Natural killer cell treated with Interleukin-12 subunit alpha and Interleukin-12 subunit beta and Interleukin-15 and Interleukin-18, amount 100 ng/mL, for 72 hours (primary cell): ENCODE data around the gene C5orf22. TPM values are rescaled to one million over a fixed set of nuclear protein-coding genes. Genes with fewer than 3 reads are reported as not detected.
"Not testable (repeated sequence)": the region's sequence is repeated elsewhere in the genome, so short reads cannot be mapped to it uniquely, and the experiment has no call there.

Source experiments
- ATAC-seq, 2 donors: fragments of 150-1000 bp; cut with Tn5 transposase in 1 of 2; sonication (Bioruptor Pico), chemical (Tn5 transposase) in 1 of 2; 2 replicates each; pipeline ENCODE4 v1.10.0; 2021
- DNase-seq: peaks from one replicate; pipeline ENCODE4 v3.0.0; 2022; ENCODE audit warnings: low spot score
- H3K27ac Mint-ChIP-seq, 2 donors: 1 replicate in 1 of 2; 2 replicates in 1 of 2; pipeline ENCODE4 v1.8.0; 2022; ENCODE audit warnings: mixed read lengths in 2 of 2, mild to moderate bottlenecking in 1 of 2, moderate library complexity in 1 of 2
- H3K27me3 Mint-ChIP-seq, 2 donors: 1 replicate in 1 of 2; 2 replicates in 1 of 2; pipeline ENCODE4 v1.8.0; 2022; ENCODE audit warnings: mixed read lengths in 2 of 2
- H3K36me3 Mint-ChIP-seq: one replicate; pipeline ENCODE4 v1.8.0; 2022; ENCODE audit warnings: mixed read lengths
- H3K4me1 Mint-ChIP-seq, 2 donors: 1 replicate in 1 of 2; 2 replicates in 1 of 2; pipeline ENCODE4 v1.8.0; 2022; ENCODE audit warnings: low read depth in 2 of 2, mixed read lengths in 2 of 2, mild to moderate bottlenecking in 1 of 2
- H3K4me3 Mint-ChIP-seq: one replicate; pipeline ENCODE4 v1.8.0; 2022; ENCODE audit warnings: mixed read lengths
- H3K9me3 Mint-ChIP-seq: 2 replicates; pipeline ENCODE4 v1.8.0; 2022; ENCODE audit warnings: mixed read lengths
- total RNA-seq, 2 donors: library from RNA; stranded (reverse); gene quantifications; one replicate each; pipeline ENCODE4 v1.2.3, GENCODE V29; 2022

C5orf22 gene
- total RNA-seq, 2 donors from 2014 or later: 25.5 to 29.5 TPM

- DNase-seq (no peak), ATAC-seq (no peak)
- H3K9me3 Mint-ChIP-seq: no peaks in the 10 kb centered on the region
- no peak overlapping the region for H3K27ac Mint-ChIP-seq
- H3K4me1 Mint-ChIP-seq: no peaks in the 10 kb centered on the region
- peaks cover 5 to 16% of the 10 kb centered on the region in 2 donors for H3K27me3 Mint-ChIP-seq
- H3K4me3 Mint-ChIP-seq: no peak overlapping the region
- no peaks in the 10 kb centered on the region for H3K36me3 Mint-ChIP-seq
Observed at GRCh38 chr5:31598640-31599611, 66.8 kb downstream of the C5orf22 start.

- DNase-seq, H3K4me1 Mint-ChIP-seq, H3K4me3 Mint-ChIP-seq, H3K36me3 Mint-ChIP-seq, H3K27ac Mint-ChIP-seq, H3K9me3 Mint-ChIP-seq, ATAC-seq: not testable (repeated sequence)
- peaks cover 5 to 15% of the 10 kb centered on the region in 2 donors for H3K27me3 Mint-ChIP-seq
Observed at GRCh38 chr5:31602305-31602704, 70.2 kb downstream of the C5orf22 start.

GRCh38 chr5:31604240-31604639 lies 72.1 kb downstream of the C5orf22 start:
- DNase-seq (no peak), ATAC-seq (no peak)
- no peak overlapping the region for H3K27ac Mint-ChIP-seq
- H3K4me3 Mint-ChIP-seq: no peak overlapping the region
- H3K27me3 Mint-ChIP-seq: peaks cover 3 to 9% of the 10 kb centered on the region in 2 donors
- H3K4me1 Mint-ChIP-seq: no peaks in the 10 kb centered on the region
- no peaks in the 10 kb centered on the region for H3K9me3 Mint-ChIP-seq
- no peaks in the 10 kb centered on the region for H3K36me3 Mint-ChIP-seq

GRCh38 chr5:31604644-31605043 lies 72.5 kb downstream of the C5orf22 start:
- no peak for ATAC-seq
- H3K4me3 Mint-ChIP-seq: no peak overlapping the region
- no peaks in the 10 kb centered on the region for H3K36me3 Mint-ChIP-seq
- no peak overlapping the region for H3K27ac Mint-ChIP-seq
- no peaks in the 10 kb centered on the region for H3K4me1 Mint-ChIP-seq
- no peaks in the 10 kb centered on the region for H3K9me3 Mint-ChIP-seq
- H3K27me3 Mint-ChIP-seq: peaks cover 3 to 9% of the 10 kb centered on the region in 2 donors
- DNase-seq: no peak

Other genes with a start within 250 kb of the C5orf22 start
- 100 to 1,000 TPM in 1 of 2 donors, 10 to 100 TPM in 1; 71.5 to 105 TPM for gene DROSHA, start 208 bp upstream of the C5orf22 start, total RNA-seq
- not detected for gene PDZD2, start 106.8 kb downstream of the C5orf22 start, total RNA-seq